Keratinocyte (primary cell): Measurements from ENCODE around the gene GLIS2. TPM values are rescaled to one million over a fixed set of nuclear protein-coding genes. Genes with fewer than 3 reads are reported as not detected.

Source experiments
- DNase-seq: peaks from one replicate; pipeline ENCODE4 v3.0.0-alpha.2; 2011; ENCODE audit warnings: low read depth, missing footprints, low spot score
- FAIRE-seq: peaks from 2 replicates; lab custom pipeline; 2011; peaks lifted over from hg19 to GRCh38; lab: Jason Lieb, UNC
- H2AFZ ChIP-seq: 2 replicates; pipeline ENCODE4 v1.6.0; 2012; ENCODE audit warnings: low read length, control low read depth, inconsistent platforms; ENCODE audit not compliant: control insufficient read depth
- H3K27ac ChIP-seq: 2 replicates; pipeline ENCODE4 v1.5.1; 2011; ENCODE audit warnings: low read length; ENCODE audit not compliant: control insufficient read depth, insufficient read depth
- H3K27me3 ChIP-seq: 3 replicates; pipeline ENCODE4 v1.6.0; 2011; ENCODE audit warnings: low read length; ENCODE audit not compliant: control insufficient read depth, insufficient read depth; ENCODE audit errors: extremely low read depth
- H3K36me3 ChIP-seq, 2 experiments: 2 replicates in 1 of 2; 3 replicates in 1 of 2; pipeline ENCODE4 v1.5.1; 2011; ENCODE audit warnings: low read length in 2 of 2, mild to moderate bottlenecking in 1 of 2; ENCODE audit not compliant: control insufficient read depth in 2 of 2, insufficient read depth in 2 of 2; ENCODE audit errors: extremely low read depth in 1 of 2
- H3K4me1 ChIP-seq: 3 replicates; pipeline ENCODE4 v1.5.1; 2011; ENCODE audit warnings: low read length; ENCODE audit not compliant: control insufficient read depth, insufficient read depth; ENCODE audit errors: extremely low read depth
- H3K4me2 ChIP-seq: 3 replicates; pipeline ENCODE4 v1.6.0; 2011; ENCODE audit warnings: low read depth, low read length; ENCODE audit not compliant: control insufficient read depth, insufficient read depth; ENCODE audit errors: extremely low read depth
- H3K4me3 ChIP-seq, 3 experiments: fragments of 200-600 bp in 1 of 3; sonication (generic) in 1 of 3; 2 replicates in 2 of 3; 3 replicates in 1 of 3; pipeline ENCODE4 v1.5.1; 2011 to 2016; ENCODE audit warnings: low read length in 3 of 3, mild to moderate bottlenecking in 3 of 3, control low read depth in 2 of 3, inconsistent platforms in 1 of 3, low read depth in 1 of 3, mixed read lengths in 1 of 3, mixed run types in 1 of 3, moderate library complexity in 1 of 3; ENCODE audit not compliant: control insufficient read depth in 2 of 3, insufficient read depth in 2 of 3; ENCODE audit errors: extremely low read depth in 1 of 3
- H3K79me2 ChIP-seq: 2 replicates; pipeline ENCODE4 v1.6.0; 2012; ENCODE audit warnings: low read length; ENCODE audit not compliant: control insufficient read depth, insufficient read depth
- H3K9ac ChIP-seq: 3 replicates; pipeline ENCODE4 v1.6.0; 2011; ENCODE audit warnings: low read length; ENCODE audit not compliant: control insufficient read depth, insufficient read depth; ENCODE audit errors: extremely low read depth
- H3K9me1 ChIP-seq: 3 replicates; pipeline ENCODE4 v1.6.0; 2011; ENCODE audit warnings: low read length; ENCODE audit not compliant: control insufficient read depth, insufficient read depth; ENCODE audit errors: extremely low read depth
- H3K9me3 ChIP-seq: 2 replicates; pipeline ENCODE4 v1.5.1; 2012; ENCODE audit warnings: low read depth, low read length; ENCODE audit not compliant: control insufficient read depth
- H4K20me1 ChIP-seq: 3 replicates; pipeline ENCODE4 v1.6.0; 2011; ENCODE audit warnings: low read length; ENCODE audit not compliant: control insufficient read depth, insufficient read depth; ENCODE audit errors: extremely low read depth
- EZH2 ChIP-seq: IDR thresholded peaks from one replicate; pipeline ENCODE4 v1.6.1; 2012; ENCODE audit warnings: inconsistent platforms, mild to moderate bottlenecking, low read length, moderate library complexity
- dilution Hi-C: fragments of 300-500 bp; cut with MboI; formaldehyde crosslinking; loops from one replicate; pipeline ENCODE4 v1.7.0; 2020; ENCODE audit warnings: low sequenced_read_pairs; ENCODE audit not compliant: extremely low pct_ligation_motif_present
- polyA plus RNA-seq, 5 experiments: library from polyadenylated mRNA; depleted of rRNA in 3 of 5; stranded (reverse) in 3 of 5; stranded (forward) in 1 of 5; unstranded in 1 of 5; fragments of >200 nt; gene quantifications; 1 replicate in 1 of 5; 2 replicates in 3 of 5; 3 replicates in 1 of 5; pipeline versions ENCODE4 v1.2.1 to v1.2.3, GENCODE V29; 2011 to 2012; ENCODE audit warnings: missing spikeins in 2 of 5, low read depth in 1 of 5, low replicate concordance in 1 of 5
- TF ChIP-seq, protein P1 (sequence below), 3 experiments: IDR thresholded peaks in 1 of 3; conservative IDR thresholded peaks in 1 of 3; optimal IDR thresholded peaks in 1 of 3; 2 replicates in 2 of 3; 3 replicates in 1 of 3; pipeline versions ENCODE3 to v1.5.1; 2011; ENCODE audit warnings: low read length in 3 of 3, mild to moderate bottlenecking in 3 of 3, moderate library complexity in 2 of 3, control low read depth in 1 of 3, inconsistent platforms in 1 of 3; ENCODE audit not compliant: insufficient read depth in 2 of 3; ENCODE audit errors: extremely low read depth in 1 of 3

The GLIS2 gene
- polyA plus RNA-seq, 1 donor (not counting 4 experiments of a cell fraction or from before 2014, with no cell fraction given) = 0.63 TPM

DNA sequence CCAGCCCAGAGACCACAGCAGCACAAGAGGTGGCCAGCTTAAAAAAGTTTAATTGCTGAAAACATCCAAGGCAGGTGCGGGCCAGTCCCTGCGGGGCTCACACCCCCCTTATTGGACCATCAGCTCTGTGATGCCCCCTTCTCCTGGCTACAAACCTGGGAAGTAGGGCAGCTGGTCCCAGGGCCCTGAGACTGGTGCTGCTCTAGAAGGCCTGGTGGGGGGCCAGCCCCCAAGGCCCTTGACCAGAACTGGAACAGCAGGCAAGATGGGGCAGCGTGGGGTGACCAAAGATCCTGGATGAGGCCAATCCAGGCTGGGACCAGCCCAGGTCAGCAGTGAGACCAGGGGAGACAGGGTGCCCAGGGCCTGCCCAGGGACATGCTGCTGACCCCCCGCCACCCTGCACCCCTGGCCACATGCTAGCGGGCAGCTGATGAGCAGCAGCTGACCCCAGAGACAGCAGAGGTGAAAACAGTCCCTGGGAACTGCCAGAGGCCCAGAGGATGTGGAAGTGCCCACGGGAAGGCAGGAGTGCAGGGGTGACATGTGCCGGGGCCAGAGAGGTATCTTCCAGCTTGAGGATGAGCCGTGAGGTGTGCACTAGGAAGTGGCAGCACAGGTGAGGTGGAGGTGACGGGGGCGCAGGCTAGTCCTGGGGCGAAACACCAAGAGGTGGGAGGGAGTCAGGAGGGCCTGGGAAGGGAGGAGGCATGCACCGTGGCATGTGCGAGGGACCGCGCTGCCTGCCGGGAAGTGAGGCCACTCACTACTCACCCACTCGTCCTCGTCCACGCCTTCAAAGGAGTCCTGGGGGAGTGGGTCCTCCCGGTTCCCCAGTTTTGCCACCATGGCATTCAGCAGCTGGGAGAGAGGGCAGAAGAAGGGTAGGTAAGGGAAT lies 38.9 kb downstream of the GLIS2 start:
- no peak overlapping the region for H3K4me2 ChIP-seq
- no peak for TF ChIP-seq EZH2
- TF ChIP-seq, protein P1, sequence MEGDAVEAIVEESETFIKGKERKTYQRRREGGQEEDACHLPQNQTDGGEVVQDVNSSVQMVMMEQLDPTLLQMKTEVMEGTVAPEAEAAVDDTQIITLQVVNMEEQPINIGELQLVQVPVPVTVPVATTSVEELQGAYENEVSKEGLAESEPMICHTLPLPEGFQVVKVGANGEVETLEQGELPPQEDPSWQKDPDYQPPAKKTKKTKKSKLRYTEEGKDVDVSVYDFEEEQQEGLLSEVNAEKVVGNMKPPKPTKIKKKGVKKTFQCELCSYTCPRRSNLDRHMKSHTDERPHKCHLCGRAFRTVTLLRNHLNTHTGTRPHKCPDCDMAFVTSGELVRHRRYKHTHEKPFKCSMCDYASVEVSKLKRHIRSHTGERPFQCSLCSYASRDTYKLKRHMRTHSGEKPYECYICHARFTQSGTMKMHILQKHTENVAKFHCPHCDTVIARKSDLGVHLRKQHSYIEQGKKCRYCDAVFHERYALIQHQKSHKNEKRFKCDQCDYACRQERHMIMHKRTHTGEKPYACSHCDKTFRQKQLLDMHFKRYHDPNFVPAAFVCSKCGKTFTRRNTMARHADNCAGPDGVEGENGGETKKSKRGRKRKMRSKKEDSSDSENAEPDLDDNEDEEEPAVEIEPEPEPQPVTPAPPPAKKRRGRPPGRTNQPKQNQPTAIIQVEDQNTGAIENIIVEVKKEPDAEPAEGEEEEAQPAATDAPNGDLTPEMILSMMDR (optimal IDR thresholded peaks at IDR 0.05 in 1 of 3, IDR thresholded peaks at IDR 0.05 in 1 of 3, conservative IDR thresholded peaks at IDR 0.05 in 1 of 3; ENCODE audit: extremely low read depth in 1 of 3, insufficient read depth in 2 of 3, low read length in 3 of 3) = no peak
- no peak overlapping the region for H3K9ac ChIP-seq
- no peaks in the 10 kb centered on the region for H3K9me3 ChIP-seq
- no peak overlapping the region for H3K27ac ChIP-seq
- FAIRE-seq = no peak
- H3K4me1 ChIP-seq = peaks cover 7% of the 10 kb centered on the region
- H3K79me2 ChIP-seq = peaks cover 12% of the 10 kb centered on the region
- peaks cover 0 to 14% of the 10 kb centered on the region in 2 experiments for H3K36me3 ChIP-seq
- H3K4me3 ChIP-seq = no peak overlapping the region
- no peaks in the 10 kb centered on the region for H3K9me1 ChIP-seq
- H2AFZ ChIP-seq = no peak overlapping the region
- DNase-seq = no peak
- no peaks in the 10 kb centered on the region for H3K27me3 ChIP-seq
- dilution Hi-C loops = no loop called here
- H4K20me1 ChIP-seq = no peaks in the 10 kb centered on the region

DNA sequence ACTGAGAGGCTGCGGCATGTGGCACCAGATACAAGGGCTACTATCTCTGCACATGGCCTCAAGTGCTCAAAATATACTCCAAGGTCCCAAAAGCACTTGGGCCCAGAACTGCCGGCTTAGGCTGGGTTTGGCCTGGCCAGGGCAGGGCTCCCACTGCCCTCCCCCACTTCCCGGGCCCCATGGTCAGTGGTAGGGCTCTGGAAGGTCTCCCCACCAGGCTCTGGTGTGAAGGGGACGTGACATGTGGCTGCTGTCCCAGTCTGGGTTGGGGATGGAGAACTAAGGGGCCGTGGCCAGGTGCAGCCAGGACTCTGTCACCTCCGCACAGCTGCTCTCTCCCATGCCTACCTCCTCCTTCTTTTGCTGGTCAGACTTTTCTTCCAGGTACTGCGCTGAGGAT lies 41.0 kb downstream of the GLIS2 start:
- H3K4me1 ChIP-seq = no peaks in the 10 kb centered on the region
- no peaks in the 10 kb centered on the region for H4K20me1 ChIP-seq
- no peaks in the 10 kb centered on the region for H3K79me2 ChIP-seq
- H2AFZ ChIP-seq = no peak overlapping the region
- peaks cover 0 to 22% of the 10 kb centered on the region in 2 experiments for H3K36me3 ChIP-seq
- H3K9me1 ChIP-seq = no peaks in the 10 kb centered on the region
- H3K27me3 ChIP-seq = no peaks in the 10 kb centered on the region
- no peak overlapping the region for H3K27ac ChIP-seq
- no peak overlapping the region for H3K4me2 ChIP-seq
- FAIRE-seq (no peak), DNase-seq (no peak)
- TF ChIP-seq EZH2 = no peak
- TF ChIP-seq, protein P1 (optimal IDR thresholded peaks at IDR 0.05 in 1 of 3, IDR thresholded peaks at IDR 0.05 in 1 of 3, conservative IDR thresholded peaks at IDR 0.05 in 1 of 3; ENCODE audit: extremely low read depth in 1 of 3, insufficient read depth in 2 of 3, low read length in 3 of 3) = no peak
- dilution Hi-C loops = no loop called here
- no peak overlapping the region for H3K4me3 ChIP-seq
- H3K9me3 ChIP-seq = no peaks in the 10 kb centered on the region
- no peak overlapping the region for H3K9ac ChIP-seq
